Activated CD8-positive, alpha-beta T cell treated with anti-CD3 and anti-CD28 coated beads for 36 hours (primary cell): ENCODE results near the gene EPHA10. TPM values are rescaled to one million over a fixed set of nuclear protein-coding genes. Genes with fewer than 3 reads are reported as not detected.
A peak's percentile ranks its signal among the peaks of the same experiment; 100 is the strongest.
"Not testable (repeated sequence)": the region's sequence is repeated elsewhere in the genome, so short reads cannot be mapped to it uniquely, and the experiment has no call there.

Experiments
- ATAC-seq: fragments of 200-7000 bp; cut with Tn5 transposase; one replicate; pipeline ENCODE4 v1.10.0; 2021; ENCODE audit warnings: mild to moderate bottlenecking, moderate library complexity
- CTCF ChIA-PET: fragments of 350-600 bp; sonication (Branson Sonifier 250); formaldehyde crosslinking; loops from one replicate; lab custom pipeline; 2021; ENCODE audit warnings: antibody characterized with exemption; lab: Charles Lee
- POLR2A ChIA-PET: fragments of 350-600 bp; sonication (Branson Sonifier 250); formaldehyde crosslinking; loops from one replicate; lab custom pipeline; 2021; ENCODE audit warnings: antibody characterized with exemption; lab: Charles Lee
- DNase-seq: peaks from one replicate; pipeline ENCODE4 v3.0.0-alpha.2; 2020
- H3K27ac Mint-ChIP-seq: one replicate; pipeline ENCODE4 v1.8.0; 2021; ENCODE audit warnings: mild to moderate bottlenecking, mixed read lengths
- H3K27me3 Mint-ChIP-seq: one replicate; pipeline ENCODE4 v1.8.0; 2021; ENCODE audit warnings: mixed read lengths
- H3K36me3 Mint-ChIP-seq: one replicate; pipeline ENCODE4 v1.8.0; 2021; ENCODE audit warnings: low read depth, mixed read lengths
- H3K4me1 Mint-ChIP-seq: one replicate; pipeline ENCODE4 v1.8.0; 2021; ENCODE audit warnings: low read depth, mixed read lengths
- H3K4me3 Mint-ChIP-seq: one replicate; pipeline ENCODE4 v1.8.0; 2021; ENCODE audit warnings: mild to moderate bottlenecking, moderate library complexity, mixed read lengths
- H3K9me3 Mint-ChIP-seq: one replicate; pipeline ENCODE4 v1.8.0; 2021; ENCODE audit warnings: mixed read lengths
- intact Hi-C: fragments of 100-400 bp; cut with micrococcal nuclease; formaldehyde crosslinking; loops from one replicate; pipeline ENCODE4 v1.10.0; 2022
- total RNA-seq, 2 experiments: library from RNA; stranded (reverse); gene quantifications; one replicate each; pipeline ENCODE4 v1.2.3, GENCODE V29; 2021
- TF ChIP-seq, protein P1 (sequence below): fragments of 200-600 bp; IDR thresholded peaks from one replicate; pipeline ENCODE4 v1.8.0; 2022; ENCODE audit warnings: antibody characterized with exemption, mild to moderate bottlenecking

The EPHA10 gene
- total RNA-seq, 2 experiments from 2014 or later, result not detected

DNA sequence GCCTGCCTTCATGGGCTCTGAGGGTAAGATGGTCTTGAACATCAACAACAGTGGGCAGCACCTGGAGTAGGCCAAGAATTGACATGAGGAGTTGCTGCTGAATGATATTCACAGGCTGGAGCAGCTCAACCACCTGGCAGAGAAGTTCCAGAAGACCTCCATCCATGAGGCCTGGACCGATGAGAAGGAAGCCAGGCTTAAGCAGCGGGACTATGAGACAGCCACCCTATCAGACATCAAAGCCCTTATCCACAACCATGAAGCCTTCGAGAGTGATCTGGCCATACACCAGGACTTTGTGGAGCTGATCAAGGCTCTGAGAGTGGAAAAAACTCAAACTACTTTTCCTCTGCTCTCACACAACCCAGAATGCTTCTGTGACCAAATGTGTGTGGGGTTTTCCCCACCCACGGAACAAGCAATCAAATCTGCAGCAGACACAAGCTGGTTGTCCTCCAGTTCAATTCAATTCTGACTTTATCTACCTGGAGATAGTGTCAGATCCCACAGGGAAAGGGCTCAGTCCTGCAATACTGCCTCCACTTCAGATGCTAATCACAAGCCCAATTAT is 12.1 kb upstream of the EPHA10 start:
- no peak overlapping the region for H3K4me3 Mint-ChIP-seq
- H3K9me3 Mint-ChIP-seq, result no peaks in the 10 kb centered on the region
- DNase-seq, result peak; percentile 56
- TF ChIP-seq, protein P1, sequence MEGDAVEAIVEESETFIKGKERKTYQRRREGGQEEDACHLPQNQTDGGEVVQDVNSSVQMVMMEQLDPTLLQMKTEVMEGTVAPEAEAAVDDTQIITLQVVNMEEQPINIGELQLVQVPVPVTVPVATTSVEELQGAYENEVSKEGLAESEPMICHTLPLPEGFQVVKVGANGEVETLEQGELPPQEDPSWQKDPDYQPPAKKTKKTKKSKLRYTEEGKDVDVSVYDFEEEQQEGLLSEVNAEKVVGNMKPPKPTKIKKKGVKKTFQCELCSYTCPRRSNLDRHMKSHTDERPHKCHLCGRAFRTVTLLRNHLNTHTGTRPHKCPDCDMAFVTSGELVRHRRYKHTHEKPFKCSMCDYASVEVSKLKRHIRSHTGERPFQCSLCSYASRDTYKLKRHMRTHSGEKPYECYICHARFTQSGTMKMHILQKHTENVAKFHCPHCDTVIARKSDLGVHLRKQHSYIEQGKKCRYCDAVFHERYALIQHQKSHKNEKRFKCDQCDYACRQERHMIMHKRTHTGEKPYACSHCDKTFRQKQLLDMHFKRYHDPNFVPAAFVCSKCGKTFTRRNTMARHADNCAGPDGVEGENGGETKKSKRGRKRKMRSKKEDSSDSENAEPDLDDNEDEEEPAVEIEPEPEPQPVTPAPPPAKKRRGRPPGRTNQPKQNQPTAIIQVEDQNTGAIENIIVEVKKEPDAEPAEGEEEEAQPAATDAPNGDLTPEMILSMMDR, result no peak
- H3K27me3 Mint-ChIP-seq, result peaks cover 15% of the 10 kb centered on the region
- H3K4me1 Mint-ChIP-seq, result peaks cover 11% of the 10 kb centered on the region
- peak; percentile 65 for ATAC-seq
- ChIA-PET POLR2A (interaction anchor here (2.2 kb wide), 1 partner anchor 30 kb away, joined by 7 read pairs; the partner anchor contains the start of genes C1orf122 and YRDC), CTCF (interaction anchor here (0.9 kb wide), 1 partner anchor 173 kb away, joined by 4 read pairs; no protein-coding TSS in a partner anchor)
- intact Hi-C loops, result no loop called here
- H3K36me3 Mint-ChIP-seq, result no peaks in the 10 kb centered on the region
- no peak overlapping the region for H3K27ac Mint-ChIP-seq

- H3K4me1 Mint-ChIP-seq, intact Hi-C loops, H3K4me3 Mint-ChIP-seq, POLR2A ChIA-PET, ATAC-seq, H3K9me3 Mint-ChIP-seq, DNase-seq, CTCF ChIA-PET, H3K36me3 Mint-ChIP-seq, H3K27ac Mint-ChIP-seq: not testable (repeated sequence)
- peaks cover 32% of the 10 kb centered on the region for H3K27me3 Mint-ChIP-seq
These were observed 6.5 kb upstream of the EPHA10 start for GRCh38 chr1:37771440-37771839.

DNA sequence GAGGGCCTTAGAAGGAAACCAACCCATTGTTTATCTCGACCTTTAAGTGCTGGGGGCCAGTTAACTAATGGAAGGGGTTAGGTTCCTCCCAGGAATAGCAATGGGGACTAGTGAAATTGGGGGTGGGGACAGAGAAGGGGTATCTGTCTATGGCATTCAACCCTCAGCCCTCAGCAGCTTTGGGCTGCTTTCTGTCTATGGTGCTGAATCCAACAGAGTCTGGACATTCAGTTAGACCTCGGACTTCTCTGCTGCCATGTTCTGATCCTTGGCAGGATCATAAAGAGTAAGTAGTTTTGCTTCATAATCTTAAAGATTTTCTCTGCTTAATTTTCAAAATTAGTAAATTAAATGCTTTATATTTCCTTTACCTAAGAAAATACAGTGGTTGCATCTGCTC is 2.6 kb upstream of the EPHA10 start:
- ChIA-PET CTCF (no interaction called here), POLR2A (no interaction called here)
- peaks cover 64% of the 10 kb centered on the region for H3K27me3 Mint-ChIP-seq
- H3K4me3 Mint-ChIP-seq, result no peak overlapping the region
- peaks cover 17% of the 10 kb centered on the region for H3K4me1 Mint-ChIP-seq
- H3K9me3 Mint-ChIP-seq, result no peaks in the 10 kb centered on the region
- TF ChIP-seq, protein P1, result no peak
- H3K27ac Mint-ChIP-seq, result no peak overlapping the region
- intact Hi-C loops, result no loop called here
- DNase-seq, result no peak
- no peaks in the 10 kb centered on the region for H3K36me3 Mint-ChIP-seq
- ATAC-seq, result no peak

DNA sequence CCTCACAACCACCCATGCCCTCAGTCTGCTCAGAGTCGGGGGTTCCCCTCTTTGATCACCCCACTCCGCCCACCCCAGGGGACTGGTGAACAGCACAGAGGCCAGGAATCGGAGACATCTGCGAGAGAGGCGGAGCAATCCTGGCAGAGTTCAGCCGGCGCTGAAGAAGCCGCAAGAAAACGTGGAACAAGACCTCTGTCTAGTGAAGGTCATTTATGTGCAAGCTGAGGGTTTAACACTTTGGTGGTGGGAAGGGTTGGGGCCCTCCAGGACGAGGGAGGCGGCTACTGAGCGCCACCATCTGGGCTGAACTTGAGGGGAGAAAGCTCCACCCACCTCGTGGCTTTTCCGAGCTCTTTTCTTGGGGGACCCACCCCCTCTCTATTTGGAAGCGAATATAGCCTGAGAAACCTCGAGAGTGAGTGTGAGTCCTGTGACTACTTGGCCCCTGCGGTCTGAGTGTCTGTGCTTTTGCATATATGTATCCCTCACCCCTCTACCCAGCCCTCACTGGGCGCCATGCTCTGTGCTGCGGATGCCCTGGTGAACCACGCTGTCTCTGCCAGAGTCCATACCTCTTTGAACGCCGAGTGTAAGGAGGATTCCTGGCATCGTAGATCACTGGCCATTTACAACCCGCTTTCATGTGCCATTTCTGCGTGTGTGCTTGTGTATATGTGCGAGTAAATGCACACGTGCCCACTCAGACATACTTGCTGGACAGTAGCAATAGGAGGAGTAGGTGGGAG is 1.2 kb upstream of the EPHA10 start:
- Mint-ChIP-seq H3K4me3 (peak overlapping the region; percentile 36), H3K27me3 (peaks cover 68% of the 10 kb centered on the region), H3K9me3 (no peaks in the 10 kb centered on the region), H3K36me3 (no peaks in the 10 kb centered on the region), H3K27ac (no peak overlapping the region), H3K4me1 (peaks cover 17% of the 10 kb centered on the region)
- intact Hi-C loops, result no loop called here
- ChIA-PET CTCF (interaction anchor here (1.4 kb wide), 2 partner anchors 28 to 167 kb away, joined by 3 to 5 read pairs; no protein-coding TSS in a partner anchor), POLR2A (interaction anchor here (1.5 to 3.4 kb wide), 2 partner anchors 13 to 42 kb away, joined by 3 to 18 read pairs; partner anchors contain the start of genes C1orf122 and YRDC)
- TF ChIP-seq, protein P1, result no peak
- peak; percentile 65 for DNase-seq
- peak; percentile 85 for ATAC-seq

GRCh38 chr1:37764414-37764825 is 500 bp downstream of the EPHA10 start:
- TF ChIP-seq, protein P1, result no peak
- Mint-ChIP-seq H3K4me3 (no peak overlapping the region), H3K27ac (no peak overlapping the region), H3K4me1 (peaks cover 17% of the 10 kb centered on the region), H3K27me3 (peaks cover 62% of the 10 kb centered on the region), H3K9me3 (no peaks in the 10 kb centered on the region), H3K36me3 (no peaks in the 10 kb centered on the region)
- ChIA-PET POLR2A (interaction anchor here (0.6 to 3.4 kb wide), 3 partner anchors 43 to 301 kb away, joined by 3 to 18 read pairs (median 3); partner anchors contain the start of genes C1orf122 and YRDC), CTCF (interaction anchor here (1.0 to 1.4 kb wide), 2 partner anchors 30 to 72 kb away, joined by 3 to 5 read pairs; partner anchors contain the start of gene CDCA8)
- ATAC-seq (peak; percentile 61), DNase-seq (peak; percentile 71)
- intact Hi-C loops, result no loop called here
